K562 (cell line): ENCODE measurements around the gene ELF2. TPM values are rescaled to one million over a fixed set of nuclear protein-coding genes. Genes with fewer than 3 reads are reported as not detected.

Experiments
- ATAC-seq: fragments of 200-7000 bp; cut with Tn5 transposase; 3 replicates; pipeline ENCODE4 v1.9.1; 2020; ENCODE audit warnings: moderate library complexity
- BruUV-seq: library from RNA; stranded (reverse); fragments of 400-500 nt; replicated peaks from 2 replicates; lab custom pipeline; 2021; lab: Mats Ljungman, UMichigan
- CTCF ChIA-PET: fragments of 300-600 bp; formaldehyde crosslinking; extraction: SDS; loops from one replicate; lab custom pipeline; 2021; ENCODE audit warnings: low intra/inter-chr PET ratio; lab: Yijun Ruan, JAX
- POLR2A ChIA-PET: fragments of 300-600, 350-650 bp; sonication (Branson Sonifier 250); formaldehyde crosslinking; extraction: SDS; loops from one replicate; lab custom pipeline; 2021; ENCODE audit warnings: antibody characterized with exemption, inconsistent platforms; lab: Yijun Ruan, JAX
- DNase-seq, 4 experiments: peaks; one replicate each; pipeline versions ENCODE4 v3.0.0 to v3.0.0-alpha.2; 2011 to 2018; ENCODE audit warnings: low spot score in 3 of 4, mixed read lengths in 3 of 4; ENCODE audit errors: extremely low read depth in 1 of 4
- FAIRE-seq: peaks from 2 replicates; lab custom pipeline; 2011; peaks lifted over from hg19 to GRCh38; lab: Jason Lieb, UNC
- H2AFZ ChIP-seq: 2 replicates; pipeline ENCODE4 v1.6.0; 2011; ENCODE audit warnings: low read depth, low read length, control low read depth, inconsistent platforms
- H3K27ac ChIP-seq: fragments of 200-600 bp; 3 replicates; pipeline ENCODE4 v1.8.0; 2011; ENCODE audit warnings: low read depth, mild to moderate bottlenecking, control low read depth, inconsistent platforms, low read length, moderate library complexity, mixed read lengths; ENCODE audit errors: extremely low read depth
- H3K27me3 ChIP-seq, 2 experiments: fragments of 300-600 bp in 1 of 2; 2 replicates in 1 of 2; 3 replicates in 1 of 2; pipeline versions ENCODE4 v1.6.0 to v1.8.0; 2011; ENCODE audit warnings: inconsistent platforms in 2 of 2, low read length in 2 of 2, mild to moderate bottlenecking in 1 of 2, mixed read lengths in 1 of 2, moderate library complexity in 1 of 2; ENCODE audit not compliant: control insufficient read depth in 2 of 2, insufficient read depth in 2 of 2
- H3K36me3 ChIP-seq: fragments of 300-600 bp; 3 replicates; pipeline ENCODE4 v1.8.0; 2011; ENCODE audit warnings: mild to moderate bottlenecking, low read length, inconsistent platforms; ENCODE audit not compliant: control insufficient read depth, insufficient read depth
- H3K4me1 ChIP-seq, 2 experiments: fragments of 200-600 bp in 1 of 2; replicated peaks in 1 of 2; 2 replicates in 1 of 2; 3 replicates in 1 of 2; pipeline versions ENCODE4 v1.5.1 to v1.8.0; 2011; ENCODE audit warnings: inconsistent platforms in 2 of 2, low read length in 2 of 2, mild to moderate bottlenecking in 1 of 2, mixed read lengths in 1 of 2, moderate library complexity in 1 of 2; ENCODE audit not compliant: control insufficient read depth in 2 of 2, insufficient read depth in 2 of 2
- H3K4me2 ChIP-seq: 2 replicates; pipeline ENCODE4 v1.6.1; 2011; ENCODE audit warnings: low read length, control low read depth, inconsistent platforms, mixed read lengths; ENCODE audit not compliant: insufficient read depth
- H3K4me3 ChIP-seq: fragments of 200-600 bp; sonication (generic), shearing (Covaris generic); 2 replicates; pipeline ENCODE4 v1.5.1; 2016; ENCODE audit warnings: control low read depth, inconsistent platforms
- H3K79me2 ChIP-seq: fragments of 200-600 bp; 3 replicates; pipeline ENCODE4 v1.8.0; 2011; ENCODE audit warnings: low read length, inconsistent platforms; ENCODE audit not compliant: control insufficient read depth, insufficient read depth
- H3K9ac ChIP-seq, 2 experiments: 2 replicates each; pipeline versions ENCODE4 v1.6.0 to v1.6.1; 2011; ENCODE audit warnings: low read depth in 2 of 2, low read length in 2 of 2, control low read depth in 1 of 2, inconsistent platforms in 1 of 2, mild to moderate bottlenecking in 1 of 2, mixed read lengths in 1 of 2; ENCODE audit not compliant: insufficient read depth in 1 of 2
- H3K9me1 ChIP-seq: one replicate; pipeline ENCODE4 v1.6.0; 2011; ENCODE audit warnings: inconsistent platforms, mild to moderate bottlenecking, low read length, moderate library complexity; ENCODE audit not compliant: control insufficient read depth, insufficient read depth
- H3K9me3 ChIP-seq: replicated peaks from 2 replicates; pipeline ENCODE4 v1.5.1; 2011; ENCODE audit warnings: low read depth, low read length, inconsistent platforms; ENCODE audit not compliant: control insufficient read depth, insufficient read depth
- H4K20me1 ChIP-seq: replicated peaks from 2 replicates; pipeline ENCODE4 v1.6.1; 2011; ENCODE audit warnings: low read length, inconsistent platforms, mixed read lengths; ENCODE audit not compliant: control insufficient read depth, insufficient read depth
- FOXM1 ChIP-seq, 2 experiments: fragments of 450-650 bp in 1 of 2; sonication (generic) in 1 of 2; formaldehyde crosslinking in 1 of 2; IDR thresholded peaks; 2 replicates each; pipeline versions ENCODE4 v1.6.1 to v1.9.0; 2017 to 2022; ENCODE audit warnings: low read depth in 2 of 2, mild to moderate bottlenecking in 2 of 2, missing genetic modification reagents in 1 of 2, moderate library complexity in 1 of 2
- GTF2F1 ChIP-seq: IDR thresholded peaks from 2 replicates; pipeline ENCODE4 v1.6.1; 2011; ENCODE audit warnings: low read depth, low read length, improper control_type of control experiment
- KHSRP ChIP-seq: fragments of 450-650 bp; IDR thresholded peaks from 2 replicates; pipeline ENCODE4 v1.6.1; 2017
- NCOA4 ChIP-seq: fragments of 450-650 bp; IDR thresholded peaks from 2 replicates; pipeline ENCODE4 v1.6.1; 2018; ENCODE audit warnings: mild to moderate bottlenecking; ENCODE audit not compliant: partially characterized antibody
- POLR2AphosphoS2 ChIP-seq: IDR thresholded peaks from 2 replicates; pipeline ENCODE4 v1.6.1; 2012; ENCODE audit warnings: low read length, improper control_type of control experiment
- SP2 ChIP-seq: IDR thresholded peaks from 2 replicates; pipeline ENCODE4 v1.6.1; 2011; ENCODE audit warnings: mild to moderate bottlenecking, low read depth, low read length, moderate library complexity; ENCODE audit not compliant: poor library complexity, severe bottlenecking; ENCODE audit errors: extremely low read depth
- ZKSCAN8 ChIP-seq: fragments of 200-800 bp; sonication (Bioruptor generic); IDR thresholded peaks from 2 replicates; pipeline ENCODE4 v1.6.1; 2016; ENCODE audit warnings: missing genetic modification characterization, missing compliant biosample characterization
- ZNF586 ChIP-seq: fragments of 450-650 bp; formaldehyde crosslinking; conservative IDR thresholded peaks from 2 replicates; pipeline ENCODE4 v1.4.0; 2020; ENCODE audit warnings: mild to moderate bottlenecking, moderate library complexity
- WGBS: fragments of 100-300 bp; shearing (Covaris generic); methylation state at CpG from one replicate; pipeline ENCODE4 v1.1.6; 2016; ENCODE audit warnings: low coverage, mixed read lengths; ENCODE audit not compliant: insufficient coverage; ENCODE audit errors: missing lambda C conversion rate; 5-methylcytosine and 5-hydroxymethylcytosine counted together
- in situ Hi-C: fragments of 300-500 bp; cut with MboI; formaldehyde crosslinking; loops from 4 replicates; pipeline ENCODE4 v1.15.0; 2018; ENCODE audit warnings: inconsistent platforms, mixed read lengths
- intact Hi-C: fragments of 100-400 bp; cut with micrococcal nuclease; formaldehyde crosslinking; loops from 2 replicates; pipeline ENCODE4 v1.14.2; 2022
- polyA plus RNA-seq, 8 experiments: library from polyadenylated mRNA; depleted of rRNA in 4 of 8; stranded (reverse) in 5 of 8; unstranded in 3 of 8; fragments of >200 nt; fragmentation: Nextera tagmentation in 2 of 8; fragmentation: Illumina TruSeq in 1 of 8; extraction: Ambion mirVana in 2 of 8; extraction: Trizol in 1 of 8; gene quantifications; 2 replicates each; pipeline versions ENCODE4 v1.2.1 to v1.2.3, GENCODE V29; 2011 to 2014; ENCODE audit warnings: inconsistent platforms in 1 of 8, missing spikeins in 1 of 8
- total RNA-seq, 7 experiments: library from RNA; depleted of rRNA in 6 of 7; stranded (reverse); fragments of >200 nt in 6 of 7; fragmentation: Illumina TruSeq in 2 of 7; extraction: Trizol in 2 of 7; gene quantifications; 2 replicates each; pipeline versions ENCODE4 v1.2.1 to v1.2.3, GENCODE V29; 2011 to 2021; ENCODE audit warnings: low replicate concordance in 1 of 7
- TF ChIP-seq, protein P1 (sequence below): sonication (generic); formaldehyde crosslinking; IDR thresholded peaks from 2 replicates; pipeline ENCODE4 v1.8.1; 2023; ENCODE audit warnings: mild to moderate bottlenecking, missing genetic modification reagents
- TF ChIP-seq, protein P2 (sequence below): fragments of 250-450 bp; sonication (Bioruptor Pico); IDR thresholded peaks from 2 replicates; pipeline ENCODE4 v1.4.0; 2020; ENCODE audit warnings: borderline replicate concordance

The ELF2 gene
- total and polyA plus RNA-seq, 9 of the 15 experiments (the other 6 are each of a cell fraction or from before 2014, with no cell fraction given), result 9.4 to 58.7 (median 41.6) TPM

GRCh38 chr4:139044291-139044690, 132.7 kb downstream of the ELF2 start:
- intact Hi-C loops (no loop called here), in situ Hi-C loops (loop anchor here (25.0 kb wide), 1 partner anchor 493 kb away; no protein-coding TSS in a partner anchor)
- Histone ChIP-seq H3K27me3 (no peaks in the 10 kb centered on the region), H3K4me2 (no peak overlapping the region), H3K36me3 (peaks cover 72% of the 10 kb centered on the region), H3K9me3 (no peaks in the 10 kb centered on the region; the same call in 1 of the 2 replicates), H3K9ac (no peak overlapping the region), H3K27ac (no peak overlapping the region), H3K4me1 (no peaks in the 10 kb centered on the region), H2AFZ (no peak overlapping the region), H3K9me1 (no peaks in the 10 kb centered on the region), H4K20me1 (0 out of 2 replicates have a peak, but pooled peaks cover 6% of the 10 kb centered on the region), H3K79me2 (peaks cover 44% of the 10 kb centered on the region), H3K4me3 (no peak overlapping the region)
- no TSS peak for BruUV-seq
- 94% methylated on average over 2 of the region's 2 CpGs for WGBS
- no peak for DNase-seq
- POLR2A ChIA-PET, result interaction anchor here (1.0 to 1.5 kb wide), 4 partner anchors 9 to 16 kb away, joined by 3 to 4 read pairs (median 4); no protein-coding TSS in a partner anchor
- ATAC-seq, result no peak
- no peak for FAIRE-seq
- CTCF ChIA-PET, result interaction anchor here (0.6 kb wide), 1 partner anchor 480 kb away, joined by 3 read pairs; no protein-coding TSS in a partner anchor
- peak; percentile 34; the same call in 1 of the 2 replicates for TF ChIP-seq POLR2AphosphoS2
- TF ChIP-seq ZNF586 (CRISPR knock-in tag), result no peak

DNA sequence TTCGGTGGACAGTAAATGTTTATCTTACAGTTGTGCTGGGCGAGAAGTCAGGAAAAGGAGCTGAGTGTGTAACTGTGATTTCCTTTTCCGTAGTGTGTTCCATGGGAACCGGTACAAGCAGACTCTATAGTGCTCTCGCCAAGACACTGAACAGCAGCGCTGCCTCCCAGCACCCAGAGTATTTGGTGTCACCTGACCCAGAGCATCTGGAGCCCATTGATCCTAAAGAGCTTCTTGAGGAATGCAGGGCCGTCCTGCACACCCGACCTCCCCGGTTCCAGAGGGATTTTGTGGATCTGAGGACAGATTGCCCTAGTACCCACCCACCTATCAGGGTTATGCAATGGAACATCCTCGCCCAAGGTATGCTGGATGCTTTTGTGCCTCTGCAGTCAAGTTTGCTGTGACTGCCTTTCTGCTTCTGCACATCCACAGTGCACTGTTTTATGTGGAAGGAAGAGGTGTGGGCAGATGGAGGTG, 134.0 kb downstream of the ELF2 start:
- no peak for FAIRE-seq
- H2AFZ ChIP-seq, result no peak overlapping the region
- TF ChIP-seq ZKSCAN8 (CRISPR knock-in tag) (no peak), NCOA4 (no peak), SP2 (no peak), KHSRP (no peak), GTF2F1 (no peak), FOXM1 (IDR thresholded peaks at IDR 0.05; ENCODE audit: low read depth) (no peak), FOXM1 (CRISPR knock-in tag; IDR thresholded peaks at IDR 0.05; ENCODE audit: low read depth) (no peak)
- TF ChIP-seq, protein P1, sequence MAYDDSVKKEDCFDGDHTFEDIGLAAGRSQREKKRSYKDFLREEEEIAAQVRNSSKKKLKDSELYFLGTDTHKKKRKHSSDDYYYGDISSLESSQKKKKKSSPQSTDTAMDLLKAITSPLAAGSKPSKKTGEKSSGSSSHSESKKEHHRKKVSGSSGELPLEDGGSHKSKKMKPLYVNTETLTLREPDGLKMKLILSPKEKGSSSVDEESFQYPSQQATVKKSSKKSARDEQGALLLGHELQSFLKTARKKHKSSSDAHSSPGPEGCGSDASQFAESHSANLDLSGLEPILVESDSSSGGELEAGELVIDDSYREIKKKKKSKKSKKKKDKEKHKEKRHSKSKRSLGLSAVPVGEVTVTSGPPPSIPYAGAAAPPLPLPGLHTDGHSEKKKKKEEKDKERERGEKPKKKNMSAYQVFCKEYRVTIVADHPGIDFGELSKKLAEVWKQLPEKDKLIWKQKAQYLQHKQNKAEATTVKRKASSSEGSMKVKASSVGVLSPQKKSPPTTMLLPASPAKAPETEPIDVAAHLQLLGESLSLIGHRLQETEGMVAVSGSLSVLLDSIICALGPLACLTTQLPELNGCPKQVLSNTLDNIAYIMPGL (CRISPR knock-in tag), result no peak
- TF ChIP-seq, protein P2, sequence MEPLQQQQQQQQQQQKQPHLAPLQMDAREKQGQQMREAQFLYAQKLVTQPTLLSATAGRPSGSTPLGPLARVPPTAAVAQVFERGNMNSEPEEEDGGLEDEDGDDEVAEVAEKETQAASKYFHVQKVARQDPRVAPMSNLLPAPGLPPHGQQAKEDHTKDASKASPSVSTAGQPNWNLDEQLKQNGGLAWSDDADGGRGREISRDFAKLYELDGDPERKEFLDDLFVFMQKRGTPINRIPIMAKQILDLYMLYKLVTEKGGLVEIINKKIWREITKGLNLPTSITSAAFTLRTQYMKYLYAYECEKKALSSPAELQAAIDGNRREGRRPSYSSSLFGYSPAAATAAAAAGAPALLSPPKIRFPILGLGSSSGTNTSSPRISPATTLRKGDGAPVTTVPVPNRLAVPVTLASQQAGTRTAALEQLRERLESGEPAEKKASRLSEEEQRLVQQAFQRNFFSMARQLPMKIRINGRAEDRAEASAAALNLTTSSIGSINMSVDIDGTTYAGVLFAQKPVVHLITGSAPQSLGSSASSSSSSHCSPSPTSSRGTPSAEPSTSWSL (CRISPR knock-in tag), result no peak

More for the DNA sequence above, 134.0 kb downstream of the ELF2 start:
- CTCF ChIA-PET, result no interaction called here
- no peaks in the 10 kb centered on the region for H3K9me1 ChIP-seq
- 93% methylated on average over 9 of the region's 10 CpGs for WGBS
- peaks cover 60% of the 10 kb centered on the region for H3K36me3 ChIP-seq
- no peaks in the 10 kb centered on the region for H3K27me3 ChIP-seq
- H3K9me3 ChIP-seq, result no peaks in the 10 kb centered on the region; the same call in 1 of the 2 replicates
- BruUV-seq, result no TSS peak
- in situ Hi-C loops (loop anchor here (25.0 kb wide), 1 partner anchor 494 kb away; no protein-coding TSS in a partner anchor), intact Hi-C loops (no loop called here)
- H3K4me2 ChIP-seq, result no peak overlapping the region
- ATAC-seq (no peak), DNase-seq (no peak)
- H3K4me1 ChIP-seq, result no peaks in the 10 kb centered on the region
- peaks cover 54% of the 10 kb centered on the region for H3K79me2 ChIP-seq
- no peak overlapping the region for H3K27ac ChIP-seq
- H4K20me1 ChIP-seq, result 0 out of 2 replicates have a peak, but pooled peaks cover 6% of the 10 kb centered on the region
- POLR2A ChIA-PET, result interaction anchor here (1.3 to 1.4 kb wide), 3 partner anchors 9 to 12 kb away, joined by 4 to 6 read pairs (median 4); no protein-coding TSS in a partner anchor
- H3K9ac ChIP-seq, result no peak overlapping the region
- no peak overlapping the region for H3K4me3 ChIP-seq
